ENCODE data around the gene AGAP1. TPM values are rescaled to one million over a fixed set of nuclear protein-coding genes. Genes with fewer than 3 reads are reported as not detected.
A peak's percentile ranks its signal among the peaks of the same experiment; 100 is the strongest.

Gene AGAP1
- total RNA-seq, 1 experiment from 2014 or later: 56.4 TPM

- Mint-ChIP-seq H3K27me3 (ENCODE audit: unreplicated experiment) (no peaks in the 10 kb centered on the region), H3K9me3 (ENCODE audit: low read depth, unreplicated experiment) (no peaks in the 10 kb centered on the region), H3K4me1 (ENCODE audit: low read depth, unreplicated experiment) (peaks cover 28% of the 10 kb centered on the region), H3K36me3 (ENCODE audit: insufficient read depth, unreplicated experiment) (peaks cover 8% of the 10 kb centered on the region), H3K27ac (ENCODE audit: unreplicated experiment) (peak overlapping the region; percentile 36), H3K4me3 (ENCODE audit: low read depth, unreplicated experiment) (no peak overlapping the region)
- DNase-seq: no peak
- CTCF ChIA-PET: no interaction called here
- TF ChIP-seq CTCF (IDR thresholded peaks at IDR 0.05; ENCODE audit: unreplicated experiment): no peak
- BruUV-seq (replicated peaks): no TSS peak
- intact Hi-C loops (cut with micrococcal nuclease; ENCODE audit: unreplicated experiment): no loop called here
These were observed 623.6 kb downstream of the AGAP1 start for GRCh38 chr2:236117401-236117800.

- Mint-ChIP-seq H3K27ac (ENCODE audit: unreplicated experiment) (no peak overlapping the region), H3K4me3 (ENCODE audit: low read depth, unreplicated experiment) (no peak overlapping the region), H3K4me1 (ENCODE audit: low read depth, unreplicated experiment) (peaks cover 23% of the 10 kb centered on the region), H3K27me3 (ENCODE audit: unreplicated experiment) (no peaks in the 10 kb centered on the region), H3K9me3 (ENCODE audit: low read depth, unreplicated experiment) (no peaks in the 10 kb centered on the region), H3K36me3 (ENCODE audit: insufficient read depth, unreplicated experiment) (peaks cover 8% of the 10 kb centered on the region)
- no TSS peak for BruUV-seq (replicated peaks)
- TF ChIP-seq CTCF (IDR thresholded peaks at IDR 0.05; ENCODE audit: unreplicated experiment): no peak
- intact Hi-C loops (cut with micrococcal nuclease; ENCODE audit: unreplicated experiment): no loop called here
- DNase-seq: no peak
- CTCF ChIA-PET: no interaction called here
These were observed 624.0 kb downstream of the AGAP1 start for GRCh38 chr2:236117861-236118269.

GRCh38 chr2:236119003-236119402 is 625.2 kb downstream of the AGAP1 start:
- H3K27me3 Mint-ChIP-seq (ENCODE audit: unreplicated experiment): no peaks in the 10 kb centered on the region

GRCh38 chr2:236119476-236119875 is 625.6 kb downstream of the AGAP1 start:
- CTCF ChIA-PET: no interaction called here
- H3K36me3 Mint-ChIP-seq (ENCODE audit: insufficient read depth, unreplicated experiment): peaks cover 8% of the 10 kb centered on the region
- TF ChIP-seq CTCF (IDR thresholded peaks at IDR 0.05; ENCODE audit: unreplicated experiment): no peak
- BruUV-seq (replicated peaks): no TSS peak
- H3K4me1 Mint-ChIP-seq (ENCODE audit: low read depth, unreplicated experiment): peaks cover 19% of the 10 kb centered on the region
- H3K27me3 Mint-ChIP-seq (ENCODE audit: unreplicated experiment): no peaks in the 10 kb centered on the region
- no peak for DNase-seq
- no peaks in the 10 kb centered on the region for H3K9me3 Mint-ChIP-seq (ENCODE audit: low read depth, unreplicated experiment)
- H3K27ac Mint-ChIP-seq (ENCODE audit: unreplicated experiment): no peak overlapping the region
- intact Hi-C loops (cut with micrococcal nuclease; ENCODE audit: unreplicated experiment): no loop called here
- H3K4me3 Mint-ChIP-seq (ENCODE audit: low read depth, unreplicated experiment): no peak overlapping the region

More at GRCh38 chr2:236119003-236119402, 625.2 kb downstream of the AGAP1 start:
- H3K9me3 Mint-ChIP-seq (ENCODE audit: low read depth, unreplicated experiment): no peaks in the 10 kb centered on the region
- H3K4me3 Mint-ChIP-seq (ENCODE audit: low read depth, unreplicated experiment): no peak overlapping the region
- peaks cover 19% of the 10 kb centered on the region for H3K4me1 Mint-ChIP-seq (ENCODE audit: low read depth, unreplicated experiment)
- no peak overlapping the region for H3K27ac Mint-ChIP-seq (ENCODE audit: unreplicated experiment)
- intact Hi-C loops (cut with micrococcal nuclease; ENCODE audit: unreplicated experiment): no loop called here
- no peak for DNase-seq
- BruUV-seq (replicated peaks): no TSS peak
- no peak for TF ChIP-seq CTCF (IDR thresholded peaks at IDR 0.05; ENCODE audit: unreplicated experiment)
- H3K36me3 Mint-ChIP-seq (ENCODE audit: insufficient read depth, unreplicated experiment): peaks cover 8% of the 10 kb centered on the region
- CTCF ChIA-PET: no interaction called here

Measured in Calu3 (cell line).